ENCODE results near the gene CHIT1.

Gene CHIT1

DNA sequence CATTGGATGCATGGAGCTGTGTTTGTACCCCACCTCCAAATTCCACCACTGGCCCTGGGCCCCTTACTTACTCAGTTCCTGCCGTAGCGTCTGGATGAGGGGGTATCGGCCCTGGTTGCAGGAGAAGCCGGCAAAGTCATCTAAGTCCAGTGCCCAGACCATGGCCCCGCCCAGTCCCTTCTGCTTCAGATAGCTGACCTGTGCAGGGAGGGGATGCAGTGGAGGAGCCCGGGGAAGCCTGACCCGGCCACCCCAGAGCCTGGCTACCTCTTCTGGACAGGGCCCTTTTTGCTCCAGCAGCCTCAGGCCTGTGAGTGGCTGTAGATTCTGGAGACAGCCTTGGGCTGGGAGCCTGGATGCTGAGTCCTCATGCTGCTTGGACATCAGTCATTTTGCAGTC is 11.8 kb downstream of the CHIT1 start:
- no peak for DNase-seq (ENCODE audit: insufficient read length, low spot score)
- no peak for FAIRE-seq

DNA sequence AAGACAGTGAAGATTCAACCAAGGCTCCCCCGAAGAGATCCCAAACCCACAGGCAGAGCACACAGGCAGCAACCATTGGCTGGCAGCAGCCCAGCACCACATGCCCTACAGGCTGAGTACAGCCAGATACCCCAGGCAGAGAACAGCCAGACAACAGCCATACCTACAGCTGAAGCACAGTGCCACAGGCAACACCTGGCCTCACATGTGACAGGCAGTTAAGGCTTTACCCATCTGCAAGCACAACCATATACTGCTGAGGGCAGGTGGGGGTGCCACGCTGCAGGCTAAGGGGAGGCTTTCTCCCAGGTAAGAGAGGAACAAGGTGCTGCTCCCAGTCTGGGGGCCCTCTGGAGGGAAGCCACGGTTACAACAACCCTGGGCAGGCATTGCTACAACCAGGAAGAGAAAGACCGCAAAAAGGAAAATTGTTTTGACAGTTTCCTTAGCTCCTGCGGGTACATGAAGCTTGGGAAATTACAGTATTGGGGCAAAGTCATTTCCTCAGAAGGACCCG is 12.3 kb downstream of the CHIT1 start:
- FAIRE-seq (no peak), DNase-seq (ENCODE audit: insufficient read length, low spot score) (no peak)

GRCh38 chr1:203216274-203217138 is 13.0 kb downstream of the CHIT1 start:
- FAIRE-seq, result peak; percentile 85
- DNase-seq (ENCODE audit: insufficient read length, low spot score), result peak; percentile 69

GRCh38 chr1:203215573-203215972 is 13.9 kb downstream of the CHIT1 start:
- no peak for FAIRE-seq
- DNase-seq (ENCODE audit: insufficient read length, low spot score), result no peak

- no peak for FAIRE-seq
- no peak for DNase-seq (ENCODE audit: insufficient read length, low spot score)
Observed at GRCh38 chr1:203214871-203215270, 14.6 kb downstream of the CHIT1 start.

DNA sequence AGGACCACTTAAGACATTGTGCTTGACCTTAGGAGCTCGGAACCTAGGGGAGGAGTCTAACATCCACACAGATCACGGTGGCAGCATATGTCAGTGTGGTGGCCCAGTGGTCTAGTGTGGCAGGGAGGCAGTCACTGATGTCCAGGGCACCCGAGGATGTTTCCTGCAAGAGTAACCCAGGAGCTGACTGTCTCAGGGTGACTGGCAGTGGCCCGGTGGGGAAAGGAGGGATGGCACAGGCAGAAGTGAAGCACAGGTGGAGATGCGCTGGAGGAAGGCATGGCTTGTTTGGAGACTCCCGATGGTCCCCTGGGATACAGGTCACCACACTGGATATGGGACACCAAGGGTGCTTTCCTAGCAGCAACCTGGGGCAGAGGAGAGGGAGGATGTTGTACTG is 16.3 kb downstream of the CHIT1 start:
- no peak for FAIRE-seq
- DNase-seq (ENCODE audit: insufficient read length, low spot score), result no peak

DNA sequence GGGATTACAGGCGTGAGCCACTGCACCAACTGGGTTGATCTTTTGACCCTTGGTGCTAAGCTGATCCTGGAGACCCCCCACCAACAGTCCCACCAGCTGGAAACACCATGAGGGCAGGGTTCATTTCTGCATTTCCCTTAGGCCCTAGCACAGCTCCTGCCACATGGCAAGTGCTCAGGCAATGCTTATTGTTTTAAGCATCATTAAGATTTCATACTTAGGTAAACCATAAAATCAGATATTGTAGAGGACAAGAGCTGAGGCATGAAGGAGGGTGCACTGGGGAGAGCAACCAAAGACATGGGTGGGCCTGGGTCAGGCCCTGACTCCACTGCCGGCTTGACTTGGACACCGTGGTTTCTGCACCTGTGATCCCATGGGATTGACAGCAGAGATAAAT is 17.7 kb downstream of the CHIT1 start:
- FAIRE-seq, result no peak
- no peak for DNase-seq (ENCODE audit: insufficient read length, low spot score)

DNA sequence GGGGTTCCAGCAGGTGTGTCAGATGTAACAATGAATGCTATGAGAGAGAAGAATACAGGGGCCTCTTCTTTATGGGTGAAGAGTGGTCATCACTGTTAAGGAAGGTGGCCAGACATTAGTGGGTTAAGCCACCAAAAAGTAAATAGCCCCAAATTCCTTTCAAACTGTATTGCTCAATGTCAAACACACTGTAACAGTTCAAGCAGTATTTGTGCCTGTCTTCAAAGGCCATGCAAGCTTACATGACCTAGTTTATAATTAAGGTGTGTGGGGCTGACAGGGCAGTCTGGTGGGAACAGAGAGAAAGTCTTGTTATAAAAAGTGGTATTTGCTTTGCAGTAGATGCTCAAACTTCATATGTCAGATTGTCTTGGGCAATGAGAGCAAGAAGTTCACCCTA is 18.5 kb downstream of the CHIT1 start:
- DNase-seq (ENCODE audit: insufficient read length, low spot score) (no peak), FAIRE-seq (no peak)

- DNase-seq (ENCODE audit: insufficient read length, low spot score) (no peak), FAIRE-seq (no peak)
Observed at GRCh38 chr1:203210350-203210749, 19.1 kb downstream of the CHIT1 start.

- FAIRE-seq (no peak), DNase-seq (ENCODE audit: insufficient read length, low spot score) (no peak)
Observed at GRCh38 chr1:203208181-203208580, 21.3 kb downstream of the CHIT1 start.

GRCh38 chr1:203207751-203208150 is 21.7 kb downstream of the CHIT1 start:
- DNase-seq (ENCODE audit: insufficient read length, low spot score) (no peak), FAIRE-seq (no peak)

DNA sequence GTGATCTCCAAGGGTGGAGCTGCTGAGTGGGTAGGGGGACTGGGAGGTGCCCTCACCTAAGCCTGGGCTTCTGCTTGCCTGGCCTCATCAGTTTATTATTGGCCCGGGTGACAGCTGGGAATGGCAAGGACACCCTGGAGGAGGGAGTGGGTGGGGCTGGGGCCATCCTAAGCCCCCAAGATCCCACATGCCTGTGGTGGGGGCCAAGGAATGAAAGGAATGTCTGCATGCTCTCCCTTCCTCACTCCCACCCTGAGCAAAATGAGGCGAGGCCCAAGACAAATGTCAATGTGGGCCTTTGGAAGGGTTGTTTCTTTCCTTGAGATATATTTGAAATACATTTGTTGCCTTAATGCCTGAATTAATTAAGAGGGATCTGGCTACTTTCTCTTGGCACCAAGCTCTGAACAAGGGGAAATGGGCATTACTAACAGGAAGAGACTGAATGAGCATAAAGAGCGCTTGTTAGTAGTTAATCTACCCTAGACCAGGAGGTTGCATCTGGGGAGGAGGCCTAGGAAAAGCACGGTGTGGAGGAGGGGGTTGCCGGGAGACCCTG is 23.3 kb downstream of the CHIT1 start:
- no peak for FAIRE-seq
- no peak for DNase-seq (ENCODE audit: insufficient read length, low spot score)

GRCh38 chr1:203204756-203205155 is 24.7 kb downstream of the CHIT1 start:
- DNase-seq (ENCODE audit: insufficient read length, low spot score) (no peak), FAIRE-seq (no peak)

DNA sequence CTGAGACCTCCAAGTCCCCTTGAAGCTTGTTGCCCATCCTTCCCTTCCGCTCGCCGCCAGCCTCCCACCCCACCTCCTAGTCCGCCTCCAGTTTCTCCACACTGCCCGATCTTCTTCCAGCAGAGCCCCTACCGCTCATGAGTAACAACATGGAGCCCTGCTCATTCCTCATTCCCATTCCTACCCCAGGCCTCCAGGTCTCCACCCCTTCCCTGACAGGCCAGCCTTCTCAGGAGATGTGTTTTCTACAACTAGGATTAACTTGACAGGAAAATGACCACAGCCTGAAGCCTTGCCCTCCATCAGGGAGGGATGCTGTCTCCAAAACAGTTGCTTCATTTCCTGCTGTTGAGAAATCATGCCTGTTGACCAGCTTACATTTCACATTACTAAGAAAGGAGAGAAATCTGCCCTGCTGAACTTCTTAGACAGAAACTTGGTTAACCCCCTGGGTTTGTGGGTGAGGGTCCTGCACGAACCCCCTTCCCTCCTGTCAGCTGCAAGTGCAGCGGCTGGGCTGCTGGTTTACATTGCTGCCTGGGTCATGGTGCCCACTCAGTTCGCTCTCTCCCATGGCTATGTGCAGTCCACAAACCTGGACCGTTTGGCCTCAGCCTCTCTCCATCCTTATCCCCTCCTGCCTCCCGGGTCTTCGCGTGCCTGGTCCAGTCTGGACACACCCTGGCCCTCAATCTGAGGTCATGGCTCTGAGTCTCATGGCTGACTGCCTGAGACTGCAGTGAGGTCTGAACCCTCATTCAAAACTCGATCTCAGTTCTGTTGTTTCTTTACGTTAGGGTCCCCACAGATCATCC is 26.8 kb downstream of the CHIT1 start:
- FAIRE-seq (no peak), DNase-seq (ENCODE audit: insufficient read length, low spot score) (no peak)

DNA sequence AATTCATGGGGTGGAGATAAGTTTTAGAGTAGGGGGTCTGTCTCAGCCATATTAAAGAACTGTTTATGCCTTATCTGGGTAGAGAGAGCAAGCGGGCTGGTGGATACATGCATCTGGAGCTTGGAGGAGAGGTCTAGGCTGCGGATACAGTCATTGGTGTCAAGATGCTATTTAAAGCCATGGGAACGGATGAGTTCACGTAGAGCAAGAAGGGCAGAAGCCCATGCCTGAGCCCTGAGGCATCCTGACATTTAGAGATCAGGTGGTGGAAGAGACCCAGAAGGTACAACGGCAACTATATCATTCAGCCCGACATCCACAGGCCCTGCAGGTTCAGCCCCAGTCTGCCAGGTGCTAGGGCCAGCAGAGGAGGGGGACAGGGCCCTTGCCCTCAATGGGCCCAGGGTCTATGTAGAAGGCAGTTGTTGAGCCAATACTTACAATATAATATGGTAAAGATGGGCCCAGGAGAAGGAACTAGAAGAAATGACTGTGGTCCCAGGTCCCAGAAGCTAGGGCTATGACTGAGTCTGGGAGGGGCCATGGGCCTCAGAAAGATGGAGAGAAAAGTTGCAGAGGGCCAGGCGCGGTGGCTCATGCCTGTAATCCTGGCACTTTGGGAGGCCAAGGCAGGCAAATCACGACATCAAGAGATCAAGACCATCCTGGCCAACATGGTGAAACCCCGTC is 27.8 kb downstream of the CHIT1 start:
- no peak for FAIRE-seq

DNA sequence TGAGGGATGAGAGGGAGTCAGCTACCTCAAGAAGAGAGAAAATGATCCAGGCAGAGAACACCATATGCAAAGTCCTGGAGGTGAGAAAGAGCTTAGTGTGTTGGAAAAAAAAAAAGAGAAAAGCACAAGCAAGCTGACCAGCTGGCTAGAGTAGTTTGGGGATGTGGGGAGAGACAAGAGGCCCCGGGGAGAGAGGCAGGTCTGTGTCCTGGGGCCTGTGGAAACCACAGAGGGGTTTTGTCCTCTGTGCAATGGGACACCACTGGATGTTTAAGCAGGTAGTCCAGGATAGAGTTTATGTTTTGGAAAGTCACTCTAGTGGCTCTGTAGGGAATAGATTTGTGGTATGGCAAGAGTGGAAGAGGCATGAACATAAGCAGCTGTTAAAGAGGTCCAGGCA is 28.6 kb downstream of the CHIT1 start:
- FAIRE-seq (no peak), DNase-seq (ENCODE audit: insufficient read length, low spot score) (no peak)

More for the DNA sequence above, 27.8 kb downstream of the CHIT1 start:
- no peak for DNase-seq (ENCODE audit: insufficient read length, low spot score)

DNA sequence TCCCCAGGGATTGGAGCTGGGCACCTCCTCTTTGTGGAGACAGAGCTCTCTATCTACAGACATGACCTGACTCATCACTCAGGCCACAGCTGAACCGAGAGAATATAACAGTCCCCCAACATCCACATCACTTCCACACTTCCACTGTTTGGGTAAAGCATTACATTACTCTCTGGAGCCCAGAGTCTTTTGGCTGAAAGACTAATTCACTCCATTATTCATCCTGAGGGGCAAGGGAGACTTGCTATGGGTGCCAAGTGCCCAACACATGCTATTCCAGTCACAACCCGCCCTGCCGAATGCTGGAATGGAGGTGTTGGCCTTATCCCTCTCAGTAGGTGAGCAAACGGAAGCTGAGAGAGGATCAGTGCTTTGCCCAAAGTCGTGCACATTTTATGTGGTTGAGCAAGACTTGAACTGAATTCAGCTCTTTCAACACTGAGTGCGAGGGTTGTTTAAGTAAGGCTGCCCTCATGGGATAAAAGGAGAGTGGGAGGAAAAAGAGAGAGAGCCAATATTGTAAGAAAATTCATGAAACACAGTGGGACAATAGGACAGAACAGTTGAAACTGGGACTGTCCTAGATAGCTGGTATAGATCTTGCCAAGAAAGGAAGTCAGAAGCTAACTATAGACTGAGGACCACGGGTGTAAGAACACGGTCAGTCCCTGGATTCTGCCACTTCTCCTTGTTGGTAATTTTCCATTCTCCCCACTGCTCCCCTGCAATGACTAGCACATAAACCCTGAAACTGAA is 29.5 kb downstream of the CHIT1 start:
- FAIRE-seq, result no peak

DNA sequence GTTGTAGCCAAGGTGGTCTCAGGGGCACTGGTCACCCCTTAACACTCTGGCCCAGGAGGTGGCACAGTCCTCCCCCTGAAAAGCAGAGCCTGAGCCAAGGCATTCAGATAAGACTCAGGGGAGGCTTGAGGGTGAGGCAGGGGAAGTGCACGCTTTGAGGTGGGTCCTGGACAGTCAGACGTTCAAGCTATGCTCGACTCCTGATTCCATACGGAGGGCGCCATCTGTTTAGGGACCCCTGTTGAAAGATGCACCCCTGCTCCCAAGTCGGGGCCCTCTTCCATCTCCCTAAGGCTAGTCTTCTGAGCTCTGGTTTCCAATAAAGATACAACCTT is 30.0 kb downstream of the CHIT1 start:
- DNase-seq (ENCODE audit: insufficient read length, low spot score), result no peak
- no peak for FAIRE-seq

More for the DNA sequence above, 29.5 kb downstream of the CHIT1 start:
- DNase-seq (ENCODE audit: insufficient read length, low spot score), result no peak

GRCh38 chr1:203199002-203199401 is 30.5 kb downstream of the CHIT1 start:
- DNase-seq (ENCODE audit: insufficient read length, low spot score) (no peak), FAIRE-seq (no peak)

GRCh38 chr1:203197625-203198024 is 31.8 kb downstream of the CHIT1 start:
- FAIRE-seq, result no peak

More at GRCh38 chr1:203197625-203198024, 31.8 kb downstream of the CHIT1 start:
- no peak for DNase-seq (ENCODE audit: insufficient read length, low spot score)
